GM19025 (cell line): ENCODE measurements around the gene CHRNB4.

Experiments
- ATAC-seq: cut with Tn5 transposase; IDR thresholded peaks from one replicate; pipeline ENCODE4 v1.9.1; 2021; ENCODE audit warnings: mild to moderate bottlenecking, low read depth, moderate library complexity; ENCODE audit not compliant: unreplicated experiment

Gene CHRNB4

GRCh38 chr15:78671626-78672211 lies 30.7 kb upstream of the CHRNB4 start:
- no peak for ATAC-seq

- ATAC-seq = no peak
Measured at GRCh38 chr15:78668987-78669386, 28.0 kb upstream of the CHRNB4 start.

GRCh38 chr15:78667578-78668236 lies 26.7 kb upstream of the CHRNB4 start:
- ATAC-seq = no peak

- no peak for ATAC-seq
Measured at GRCh38 chr15:78666010-78666409, 25.0 kb upstream of the CHRNB4 start.

GRCh38 chr15:78663703-78664102 lies 22.7 kb upstream of the CHRNB4 start:
- no peak for ATAC-seq

GRCh38 chr15:78662028-78662427 lies 21.0 kb upstream of the CHRNB4 start:
- no peak for ATAC-seq

- ATAC-seq = no peak
Measured at GRCh38 chr15:78661001-78661400, 20.0 kb upstream of the CHRNB4 start.

GRCh38 chr15:78660584-78660983 lies 19.6 kb upstream of the CHRNB4 start:
- ATAC-seq = no peak

- no peak for ATAC-seq
Measured at GRCh38 chr15:78658823-78659222, 17.8 kb upstream of the CHRNB4 start.

- no peak for ATAC-seq
Measured at GRCh38 chr15:78654272-78654671, 13.3 kb upstream of the CHRNB4 start.

- ATAC-seq = no peak
Measured at GRCh38 chr15:78651930-78652615, 11.1 kb upstream of the CHRNB4 start.

GRCh38 chr15:78651007-78651406 lies 10.0 kb upstream of the CHRNB4 start:
- no peak for ATAC-seq

GRCh38 chr15:78650022-78650421 lies 9.0 kb upstream of the CHRNB4 start:
- ATAC-seq = no peak

GRCh38 chr15:78645009-78645408 lies 4.0 kb upstream of the CHRNB4 start:
- no peak for ATAC-seq

GRCh38 chr15:78642331-78642730 lies 1.3 kb upstream of the CHRNB4 start:
- ATAC-seq = no peak

- ATAC-seq = no peak
Measured at GRCh38 chr15:78641749-78642275, 802 bp upstream of the CHRNB4 start.

GRCh38 chr15:78640527-78641101 lies 396 bp downstream of the CHRNB4 start:
- no peak for ATAC-seq

GRCh38 chr15:78638658-78639314 lies 2.2 kb downstream of the CHRNB4 start:
- ATAC-seq = no peak

GRCh38 chr15:78637776-78638435 lies 3.1 kb downstream of the CHRNB4 start:
- ATAC-seq = no peak

- ATAC-seq = no peak
Measured at GRCh38 chr15:78636378-78636859, 4.6 kb downstream of the CHRNB4 start.
